IMR-90 (cell line): Measurements from ENCODE around the gene TRPM3. TPM values are rescaled to one million over a fixed set of nuclear protein-coding genes. Genes with fewer than 3 reads are reported as not detected.

Experiments
- ATAC-seq: fragments of 200-7000 bp; cut with Tn5 transposase; 2 replicates; pipeline ENCODE4 v1.9.1; 2020; ENCODE audit warnings: low read depth, mild to moderate bottlenecking, moderate library complexity
- BruUV-seq: library from RNA; stranded (reverse); fragments of 400-500 nt; replicated peaks from 2 replicates; lab custom pipeline; 2021; lab: Mats Ljungman, UMichigan
- CTCF ChIA-PET: fragments of 300-600 bp; formaldehyde crosslinking; extraction: SDS; loops from one replicate; lab custom pipeline; 2021; ENCODE audit warnings: antibody characterized with exemption; lab: Yijun Ruan, JAX
- POLR2A ChIA-PET: fragments of 300-600 bp; sonication (Branson Sonifier 250); formaldehyde crosslinking; loops from one replicate; lab custom pipeline; 2022; ENCODE audit warnings: antibody characterized with exemption; ENCODE audit not compliant: unreplicated experiment; lab: Charles Lee
- DNase-seq: peaks from one replicate; pipeline ENCODE4 v3.0.0; 2013
- H2AFZ ChIP-seq: replicated peaks from 2 replicates; pipeline ENCODE3; 2013; ENCODE audit warnings: low read length, mild to moderate bottlenecking; ENCODE audit not compliant: poor library complexity
- H2AK5ac ChIP-seq: 2 replicates; pipeline ENCODE4 v1.6.1; 2013; ENCODE audit warnings: low read depth, low read length, inconsistent platforms
- H2AK9ac ChIP-seq: replicated peaks from 2 replicates; pipeline ENCODE3; 2013; ENCODE audit warnings: mild to moderate bottlenecking, low read depth, low read length, moderate library complexity; ENCODE audit not compliant: poor library complexity
- H2BK120ac ChIP-seq: 2 replicates; pipeline ENCODE4 v1.6.1; 2013; ENCODE audit warnings: low read depth, low read length, inconsistent platforms
- H2BK15ac ChIP-seq: 3 replicates; pipeline ENCODE4 v1.6.1; 2013; ENCODE audit warnings: low read depth, low read length, inconsistent platforms
- H2BK20ac ChIP-seq: 2 replicates; pipeline ENCODE4 v1.6.1; 2013; ENCODE audit warnings: low read depth, mild to moderate bottlenecking, inconsistent platforms, low read length, moderate library complexity
- H2BK5ac ChIP-seq: 2 replicates; pipeline ENCODE4 v1.6.1; 2013; ENCODE audit warnings: mild to moderate bottlenecking, low read depth, low read length, inconsistent platforms; ENCODE audit not compliant: poor library complexity, severe bottlenecking
- H3K14ac ChIP-seq: replicated peaks from 2 replicates; pipeline ENCODE4 v1.6.1; 2013; ENCODE audit warnings: low read depth, low read length, inconsistent platforms
- H3K18ac ChIP-seq: 2 replicates; pipeline ENCODE4 v1.6.1; 2013; ENCODE audit warnings: low read depth, low read length, control low read depth
- H3K23ac ChIP-seq: 2 replicates; pipeline ENCODE4 v1.6.1; 2013; ENCODE audit warnings: low read depth, low read length, inconsistent platforms
- H3K27ac ChIP-seq: 2 replicates; pipeline ENCODE4 v1.5.1; 2013; ENCODE audit warnings: mild to moderate bottlenecking, control low read depth, low read length; ENCODE audit not compliant: insufficient read depth
- H3K27me3 ChIP-seq: 2 replicates; pipeline ENCODE4 v1.6.1; 2013; ENCODE audit warnings: low read length; ENCODE audit not compliant: control insufficient read depth, insufficient read depth
- H3K36me3 ChIP-seq: 2 replicates; pipeline ENCODE4 v1.6.1; 2013; ENCODE audit warnings: low read length, mixed read lengths; ENCODE audit not compliant: control insufficient read depth, insufficient read depth
- H3K4ac ChIP-seq: 2 replicates; pipeline ENCODE4 v1.6.1; 2013; ENCODE audit warnings: low read depth, low read length, inconsistent platforms
- H3K4me1 ChIP-seq: 2 replicates; pipeline ENCODE4 v1.6.1; 2013; ENCODE audit warnings: low read length, mixed read lengths; ENCODE audit not compliant: control insufficient read depth, insufficient read depth
- H3K4me2 ChIP-seq: 2 replicates; pipeline ENCODE4 v1.6.1; 2013; ENCODE audit warnings: low read depth, mild to moderate bottlenecking, control low read depth, low read length, moderate library complexity
- H3K4me3 ChIP-seq: 2 replicates; pipeline ENCODE4 v1.5.1; 2013; ENCODE audit warnings: low read depth, mild to moderate bottlenecking, control low read depth, low read length, moderate library complexity; ENCODE audit not compliant: insufficient read depth
- H3K56ac ChIP-seq: 2 replicates; pipeline ENCODE4 v1.6.1; 2013; ENCODE audit warnings: low read length, inconsistent platforms; ENCODE audit not compliant: insufficient read depth; ENCODE audit errors: extremely low read depth
- H3K79me1 ChIP-seq, 2 experiments: 2 replicates each; pipeline ENCODE4 v1.6.1; 2013; ENCODE audit warnings: low read length in 2 of 2, inconsistent platforms in 1 of 2, low read depth in 1 of 2
- H3K9ac ChIP-seq: 2 replicates; pipeline ENCODE4 v1.6.1; 2013; ENCODE audit warnings: low read depth, low read length, control low read depth
- H3K9me1 ChIP-seq: 2 replicates; pipeline ENCODE4 v1.6.1; 2013; ENCODE audit warnings: low read length, inconsistent platforms; ENCODE audit not compliant: insufficient read depth
- H3K9me3 ChIP-seq: 2 replicates; pipeline ENCODE4 v1.6.1; 2013; ENCODE audit warnings: low read length; ENCODE audit not compliant: control insufficient read depth, insufficient read depth
- H4K20me1 ChIP-seq: 2 replicates; pipeline ENCODE4 v1.6.1; 2013; ENCODE audit warnings: low read length, inconsistent platforms; ENCODE audit not compliant: insufficient read depth
- H4K5ac ChIP-seq: 2 replicates; pipeline ENCODE4 v1.6.1; 2013; ENCODE audit warnings: mild to moderate bottlenecking, low read depth, low read length, control low read depth
- H4K8ac ChIP-seq, 2 experiments: 2 replicates each; pipeline ENCODE4 v1.6.1; 2013; ENCODE audit warnings: low read depth in 2 of 2, low read length in 2 of 2, control low read depth in 1 of 2, inconsistent platforms in 1 of 2
- H4K91ac ChIP-seq: 2 replicates; pipeline ENCODE4 v1.6.1; 2013; ENCODE audit warnings: low read depth, low read length, inconsistent platforms; ENCODE audit not compliant: insufficient read depth
- BHLHE40 ChIP-seq: fragments of 150-350 bp; IDR thresholded peaks from 2 replicates; pipeline ENCODE4 v1.6.1; 2016; ENCODE audit warnings: mild to moderate bottlenecking, low read depth, low read length
- CEBPB ChIP-seq: IDR thresholded peaks from 2 replicates; pipeline ENCODE4 v1.6.1; 2012; ENCODE audit warnings: low read depth, low read length, improper control_type of control experiment
- CHD1 ChIP-seq: IDR thresholded peaks from 2 replicates; pipeline ENCODE4 v1.6.1; 2012; ENCODE audit warnings: low read depth, low read length, improper control_type of control experiment
- MAFK ChIP-seq: IDR thresholded peaks from 2 replicates; pipeline ENCODE4 v1.6.1; 2012; ENCODE audit warnings: low read depth, low read length, improper control_type of control experiment
- NFE2L2 ChIP-seq: fragments of 150-350 bp; IDR thresholded peaks from 2 replicates; pipeline ENCODE4 v1.6.1; 2016; ENCODE audit warnings: low read depth, mild to moderate bottlenecking, low read length
- RCOR1 ChIP-seq: IDR thresholded peaks from 2 replicates; pipeline ENCODE4 v1.6.1; 2012; ENCODE audit warnings: mild to moderate bottlenecking, low read length, improper control_type of control experiment; ENCODE audit not compliant: insufficient replicate concordance
- RFX5 ChIP-seq: IDR thresholded peaks from 2 replicates; pipeline ENCODE4 v1.8.0; 2012; ENCODE audit warnings: low read depth, mild to moderate bottlenecking, low read length, moderate library complexity
- SMC3 ChIP-seq: fragments of 150-350 bp; IDR thresholded peaks from 2 replicates; pipeline ENCODE4 v1.6.1; 2016; ENCODE audit warnings: low read depth, mild to moderate bottlenecking, antibody characterized with exemption, low read length, moderate library complexity
- WGBS, 2 experiments: methylation state at CpG; one replicate each; pipeline versions ENCODE4 v1.1.5 to v1.1.7; 2013; ENCODE audit warnings: missing lambda C conversion rate in 2 of 2; ENCODE audit not compliant: insufficient read length in 1 of 2; ENCODE audit errors: extremely low coverage in 2 of 2; 5-methylcytosine and 5-hydroxymethylcytosine counted together
- dilution Hi-C: fragments of 300-500 bp; cut with HindIII; formaldehyde crosslinking; loops from one replicate; pipeline ENCODE4 v1.14.3; 2018; ENCODE audit warnings: low sequenced_read_pairs; ENCODE audit not compliant: unreplicated experiment
- in situ Hi-C: fragments of 300-500 bp; cut with MboI; formaldehyde crosslinking; loops from 3 replicates; pipeline ENCODE4 v1.14.3; 2019; ENCODE audit warnings: low sequenced_read_pairs, inconsistent platforms, mixed read lengths
- intact Hi-C: fragments of 100-400 bp; cut with micrococcal nuclease; formaldehyde crosslinking; loops from 2 replicates; pipeline ENCODE4 v1.10.0; 2022
- polyA plus RNA-seq, 3 experiments: library from polyadenylated mRNA; depleted of rRNA; stranded (reverse); fragments of >200 nt; gene quantifications; 2 replicates each; pipeline ENCODE4 v1.2.3, GENCODE V29; 2012; ENCODE audit warnings: low replicate concordance in 1 of 3
- total RNA-seq: library from RNA; depleted of rRNA; stranded (reverse); fragments of >200 nt; gene quantifications from 2 replicates; pipeline ENCODE4 v1.2.3, GENCODE V29; 2012
- TF ChIP-seq, protein P1 (sequence below): fragments of 150-350 bp; IDR thresholded peaks from 2 replicates; pipeline ENCODE4 v1.6.1; 2017; ENCODE audit warnings: mild to moderate bottlenecking, antibody characterized with exemption, low read length, low read depth
- TF ChIP-seq, protein P2 (sequence below): conservative IDR thresholded peaks from 2 replicates; pipeline ENCODE4 v1.5.1; 2012; ENCODE audit warnings: mild to moderate bottlenecking, low read depth, low read length, improper control_type of control experiment

Gene TRPM3
- total and polyA plus RNA-seq, 2 of the 4 experiments (the other 2 are of a cell fraction), result not detected

DNA sequence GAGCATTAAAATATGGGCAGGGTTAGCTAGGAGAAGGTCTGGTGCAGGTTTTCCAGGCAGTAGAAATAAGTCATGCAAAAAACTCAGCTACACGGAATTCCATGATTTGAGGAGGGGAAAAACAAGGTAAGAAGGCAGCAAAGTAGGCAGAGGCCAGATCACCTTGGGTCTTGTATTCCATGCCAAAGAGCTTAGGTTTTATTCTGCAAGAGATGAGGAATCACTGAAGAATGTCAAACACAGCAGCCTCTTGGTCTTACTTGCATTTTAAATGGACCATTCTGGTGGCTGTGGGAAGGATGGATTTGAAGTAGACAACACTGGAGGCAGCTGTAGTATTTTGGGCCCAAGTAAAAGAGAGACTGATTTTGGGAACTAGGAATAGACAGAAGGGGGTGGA is 8.6 kb downstream of the TRPM3 start:
- TF ChIP-seq CEBPB, result no peak
- TF ChIP-seq NFE2L2, result no peak
- no peak for TF ChIP-seq MAFK
- no peak for TF ChIP-seq SMC3
- no peak for TF ChIP-seq RFX5
- no peak for TF ChIP-seq BHLHE40
- TF ChIP-seq, protein P1, sequence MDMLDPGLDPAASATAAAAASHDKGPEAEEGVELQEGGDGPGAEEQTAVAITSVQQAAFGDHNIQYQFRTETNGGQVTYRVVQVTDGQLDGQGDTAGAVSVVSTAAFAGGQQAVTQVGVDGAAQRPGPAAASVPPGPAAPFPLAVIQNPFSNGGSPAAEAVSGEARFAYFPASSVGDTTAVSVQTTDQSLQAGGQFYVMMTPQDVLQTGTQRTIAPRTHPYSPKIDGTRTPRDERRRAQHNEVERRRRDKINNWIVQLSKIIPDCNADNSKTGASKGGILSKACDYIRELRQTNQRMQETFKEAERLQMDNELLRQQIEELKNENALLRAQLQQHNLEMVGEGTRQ, result no peak
- no peak for TF ChIP-seq CHD1
- TF ChIP-seq RCOR1, result no peak
- TF ChIP-seq, protein P2, sequence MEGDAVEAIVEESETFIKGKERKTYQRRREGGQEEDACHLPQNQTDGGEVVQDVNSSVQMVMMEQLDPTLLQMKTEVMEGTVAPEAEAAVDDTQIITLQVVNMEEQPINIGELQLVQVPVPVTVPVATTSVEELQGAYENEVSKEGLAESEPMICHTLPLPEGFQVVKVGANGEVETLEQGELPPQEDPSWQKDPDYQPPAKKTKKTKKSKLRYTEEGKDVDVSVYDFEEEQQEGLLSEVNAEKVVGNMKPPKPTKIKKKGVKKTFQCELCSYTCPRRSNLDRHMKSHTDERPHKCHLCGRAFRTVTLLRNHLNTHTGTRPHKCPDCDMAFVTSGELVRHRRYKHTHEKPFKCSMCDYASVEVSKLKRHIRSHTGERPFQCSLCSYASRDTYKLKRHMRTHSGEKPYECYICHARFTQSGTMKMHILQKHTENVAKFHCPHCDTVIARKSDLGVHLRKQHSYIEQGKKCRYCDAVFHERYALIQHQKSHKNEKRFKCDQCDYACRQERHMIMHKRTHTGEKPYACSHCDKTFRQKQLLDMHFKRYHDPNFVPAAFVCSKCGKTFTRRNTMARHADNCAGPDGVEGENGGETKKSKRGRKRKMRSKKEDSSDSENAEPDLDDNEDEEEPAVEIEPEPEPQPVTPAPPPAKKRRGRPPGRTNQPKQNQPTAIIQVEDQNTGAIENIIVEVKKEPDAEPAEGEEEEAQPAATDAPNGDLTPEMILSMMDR, result no peak
- no peak overlapping the region for H4K8ac ChIP-seq

More for the DNA sequence above, 8.6 kb downstream of the TRPM3 start:
- Histone ChIP-seq H3K36me3 (no peaks in the 10 kb centered on the region), H3K9me1 (no peaks in the 10 kb centered on the region), H3K27ac (no peak overlapping the region), H3K14ac (no peak overlapping the region), H4K20me1 (no peaks in the 10 kb centered on the region), H4K5ac (no peak overlapping the region), H2BK15ac (no peak overlapping the region), H2AK9ac (no peak overlapping the region), H2BK5ac (no peak overlapping the region), H3K4me2 (no peak overlapping the region), H3K79me1 (no peaks in the 10 kb centered on the region), H3K9ac (no peak overlapping the region), H3K18ac (no peak overlapping the region), H2BK120ac (no peak overlapping the region), H3K4ac (no peak overlapping the region), H3K23ac (no peak overlapping the region), H3K4me1 (no peaks in the 10 kb centered on the region), H3K56ac (no peak overlapping the region), H4K91ac (no peak overlapping the region), H3K27me3 (no peaks in the 10 kb centered on the region), H2AFZ (no peak overlapping the region), H3K9me3 (no peaks in the 10 kb centered on the region), H2AK5ac (no peak overlapping the region), H2BK20ac (no peak overlapping the region), H3K4me3 (no peak overlapping the region)
- dilution Hi-C loops, result no loop called here
- ATAC-seq (no peak), DNase-seq (no peak)
- in situ Hi-C loops, result no loop called here
- CTCF ChIA-PET, result no interaction called here
- BruUV-seq, result no TSS peak
- 40% methylated on average over 1 of the region's 1 CpG; no CpG with 5 or more reads in 1 of the 2 experiments for WGBS, 2 experiments
- POLR2A ChIA-PET, result no interaction called here
- intact Hi-C loops, result no loop called here
